ES-I3 (cell line): Measurements from ENCODE around the gene CRYGA.
A peak's percentile ranks its signal among the peaks of the same experiment; 100 is the strongest.
"Not testable (repeated sequence)": the region's sequence is repeated elsewhere in the genome, so short reads cannot be mapped to it uniquely, and the experiment has no call there.

Source experiments
- H3K36me3 ChIP-seq: 2 replicates; pipeline ENCODE4 v1.6.1; 2013; ENCODE audit warnings: mild to moderate bottlenecking, low read length, control low read depth, moderate library complexity; ENCODE audit not compliant: insufficient read depth
- H3K4me1 ChIP-seq: 2 replicates; pipeline ENCODE4 v1.6.1; 2013; ENCODE audit warnings: mild to moderate bottlenecking, control low read depth, low read length; ENCODE audit not compliant: insufficient read depth
- H3K9ac ChIP-seq: 2 replicates; pipeline ENCODE4 v1.6.1; 2013; ENCODE audit warnings: low read depth, mild to moderate bottlenecking, low read length, moderate library complexity
- H3K9me3 ChIP-seq: 2 replicates; pipeline ENCODE4 v1.6.1; 2013; ENCODE audit warnings: mild to moderate bottlenecking, low read length, moderate library complexity; ENCODE audit not compliant: control insufficient read depth, insufficient read depth

CRYGA gene

DNA sequence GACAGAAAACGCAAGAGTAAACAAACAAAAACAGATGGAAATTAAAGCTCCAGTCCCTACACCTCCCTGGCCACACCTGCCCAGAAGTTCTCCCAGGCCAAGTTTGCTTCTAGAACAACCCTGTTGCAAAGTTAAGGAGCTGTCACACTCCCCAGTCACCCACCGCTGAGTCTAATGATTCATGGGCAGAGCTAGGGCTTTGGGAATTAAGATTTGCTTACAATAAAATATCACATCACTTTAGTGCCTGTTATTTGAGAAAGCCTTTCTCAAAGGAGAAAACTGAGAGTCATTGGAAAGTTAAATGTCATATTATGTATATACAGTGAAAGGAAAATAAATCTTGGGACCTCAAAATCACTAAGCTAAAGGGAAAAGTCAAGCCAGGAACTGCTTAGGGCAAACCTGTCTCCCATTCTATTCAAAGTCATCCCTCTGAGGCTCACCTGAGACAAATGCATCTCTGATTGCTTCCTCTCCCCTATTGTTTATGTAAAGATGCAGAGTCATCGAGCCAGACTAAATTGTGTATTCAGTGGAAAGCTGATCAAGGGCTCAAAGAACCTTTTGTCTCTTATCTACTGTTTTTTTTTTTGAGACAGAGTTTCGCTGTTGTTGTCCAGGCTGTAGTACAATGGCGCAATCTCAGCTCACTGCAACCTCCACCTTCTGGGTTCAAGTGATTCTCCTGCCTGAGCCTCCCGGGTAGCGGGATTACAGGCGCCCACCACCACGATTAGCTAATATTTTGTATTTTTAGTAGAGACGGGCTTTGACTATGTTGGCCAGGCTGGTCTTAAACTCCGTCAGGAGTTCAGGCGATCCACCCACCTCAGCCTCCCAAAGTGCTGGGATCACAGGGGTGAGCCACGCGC is 20.2 kb downstream of the CRYGA start:
- Histone ChIP-seq H3K9ac (peak overlapping the region; percentile 9; the same call in 1 of the 2 replicates), H3K9me3 (no peaks in the 10 kb centered on the region; the same call in 1 of the 2 replicates), H3K4me1 (peaks cover 12% of the 10 kb centered on the region), H3K36me3 (no peaks in the 10 kb centered on the region)

DNA sequence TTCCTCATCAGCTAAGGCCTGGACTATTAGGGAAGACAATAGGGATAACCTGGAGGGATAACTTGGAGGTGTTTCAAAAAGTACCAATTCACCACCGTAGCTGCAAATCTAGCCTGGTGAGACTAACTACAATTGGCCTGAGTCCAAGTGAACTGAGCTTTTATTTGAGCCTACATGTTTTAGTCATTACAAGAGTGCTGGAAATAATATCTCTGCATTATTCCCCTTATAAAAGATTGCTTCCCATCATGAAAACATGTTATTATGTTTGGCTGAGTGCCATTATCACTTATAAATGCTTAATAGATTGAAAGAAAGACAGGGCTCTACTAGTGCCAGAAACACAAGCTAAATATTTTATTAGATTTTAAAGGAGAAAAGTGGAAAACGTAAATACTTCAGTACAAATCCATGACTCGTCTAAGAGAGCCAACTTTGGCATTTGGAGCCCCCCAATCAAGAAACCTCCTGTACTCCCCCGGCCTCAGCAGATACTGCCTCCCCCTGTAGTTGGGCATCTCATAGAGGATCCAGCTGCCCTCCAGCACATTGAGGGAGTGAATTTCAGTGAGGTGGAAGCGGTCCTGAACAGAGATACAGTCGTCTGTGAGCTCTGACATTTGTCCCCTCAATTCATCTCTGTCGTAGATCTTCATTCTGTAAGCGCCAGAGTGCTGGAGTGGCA is 21.0 kb downstream of the CRYGA start:
- no peaks in the 10 kb centered on the region for H3K36me3 ChIP-seq
- no peaks in the 10 kb centered on the region; the same call in 1 of the 2 replicates for H3K9me3 ChIP-seq
- peaks cover 12% of the 10 kb centered on the region for H3K4me1 ChIP-seq
- peak overlapping the region; percentile 9; the same call in 1 of the 2 replicates for H3K9ac ChIP-seq

DNA sequence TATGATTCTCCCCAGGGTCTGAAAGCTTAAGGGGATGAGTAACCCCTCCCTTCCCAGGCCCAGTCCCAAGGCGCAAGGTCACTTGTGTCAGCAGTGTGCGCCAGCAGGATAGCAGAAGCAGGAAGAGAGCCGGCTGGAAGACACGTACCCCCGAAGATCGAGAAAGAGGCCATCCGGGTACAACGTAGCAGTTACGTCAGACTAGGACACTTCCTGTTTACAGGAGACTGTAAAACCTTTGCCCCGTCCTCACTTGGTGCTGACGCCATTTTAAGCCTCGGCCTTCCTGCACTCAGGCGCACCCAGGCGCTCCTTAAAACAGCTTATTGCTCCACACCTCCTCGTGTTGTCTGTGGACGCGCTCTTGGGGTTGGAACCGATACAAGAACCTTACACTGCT is 23.9 kb downstream of the CRYGA start:
- Histone ChIP-seq H3K36me3 (no peaks in the 10 kb centered on the region), H3K9ac (no peak overlapping the region), H3K4me1 (peaks cover 12% of the 10 kb centered on the region), H3K9me3 (no peaks in the 10 kb centered on the region; the same call in 1 of the 2 replicates)

DNA sequence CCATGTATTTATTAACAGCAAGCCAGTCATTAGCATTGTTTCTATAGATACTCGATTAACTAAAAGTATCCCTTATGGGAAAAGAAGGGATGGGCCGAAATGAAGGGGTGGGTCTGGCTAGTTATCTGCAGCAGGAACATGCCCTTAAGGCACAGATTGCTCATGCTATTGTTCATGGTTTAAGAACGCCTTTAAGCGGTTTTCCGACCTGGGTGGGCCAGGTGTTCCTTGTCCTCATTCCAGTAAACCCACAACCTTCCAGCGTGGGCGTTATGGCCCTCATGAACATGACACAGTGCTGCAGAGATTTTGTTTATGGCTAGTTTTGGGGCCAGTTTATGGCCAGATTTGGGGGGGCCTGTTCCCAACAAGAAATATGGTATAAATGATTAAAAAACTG is 25.1 kb downstream of the CRYGA start:
- not testable (repeated sequence) for H3K9me3 ChIP-seq, H3K9ac ChIP-seq, H3K36me3 ChIP-seq
- peaks cover 12% of the 10 kb centered on the region for H3K4me1 ChIP-seq

DNA sequence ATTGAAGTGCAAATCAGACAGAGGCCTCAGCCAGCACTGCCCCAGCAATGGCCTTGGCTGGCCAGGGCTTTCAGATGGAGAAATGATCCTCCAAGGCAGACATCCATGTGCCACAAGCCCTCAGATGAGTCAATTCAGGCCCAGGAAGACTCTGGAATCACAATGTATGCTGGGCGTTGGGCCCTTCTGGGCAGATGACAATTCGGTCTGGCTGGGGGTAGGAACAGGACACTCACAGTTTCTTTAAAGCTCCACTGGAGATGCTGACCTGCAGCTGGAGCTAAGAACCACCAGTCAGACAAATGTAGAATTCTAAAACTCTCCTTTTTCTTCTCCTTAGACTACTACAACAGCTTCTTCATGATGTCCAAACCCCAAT is 26.7 kb downstream of the CRYGA start:
- no peaks in the 10 kb centered on the region for H3K36me3 ChIP-seq
- no peak overlapping the region for H3K9ac ChIP-seq
- H3K4me1 ChIP-seq = no peaks in the 10 kb centered on the region
- no peaks in the 10 kb centered on the region; the same call in 1 of the 2 replicates for H3K9me3 ChIP-seq

DNA sequence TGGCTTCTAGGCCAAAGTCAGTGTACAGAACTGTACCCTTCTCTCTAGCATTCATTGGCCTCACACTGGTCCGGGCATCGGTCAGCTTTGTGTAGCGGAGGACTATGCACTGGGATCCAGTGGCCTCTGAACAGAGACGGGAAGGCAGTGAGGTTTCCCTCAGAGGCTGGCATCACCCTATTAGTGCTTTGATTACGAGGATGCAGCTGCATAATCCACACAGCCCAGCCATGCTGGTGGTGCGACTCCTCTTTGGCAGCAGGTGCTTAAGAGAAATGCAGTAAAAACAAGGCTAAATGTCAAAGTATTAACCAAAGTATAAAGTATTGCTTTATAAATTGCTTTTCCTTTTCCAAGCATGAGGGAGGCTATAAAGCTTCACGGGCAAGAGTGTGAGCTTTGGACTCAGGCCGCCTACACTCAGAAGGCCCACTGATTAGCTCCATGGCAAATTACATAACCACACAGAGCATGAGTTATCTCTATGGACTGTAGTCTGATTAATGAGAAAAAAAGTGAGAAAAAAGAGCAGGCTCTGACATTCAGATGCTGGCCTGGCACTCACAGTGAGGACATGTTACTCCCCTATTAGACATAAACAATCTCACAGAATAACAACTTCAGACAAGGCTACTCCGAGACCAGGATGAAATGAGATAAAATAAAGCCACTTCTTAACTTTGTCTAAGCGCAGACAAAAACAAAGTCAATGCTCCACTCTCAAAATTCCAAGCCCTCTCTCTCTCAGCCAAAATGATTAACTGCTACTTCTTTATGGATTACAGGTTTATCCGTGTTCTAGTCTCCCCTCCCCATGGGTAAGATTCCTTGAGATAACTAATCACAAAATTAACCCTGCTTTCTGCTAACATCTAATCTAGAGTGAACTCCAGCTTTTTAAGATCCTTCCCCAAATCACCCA is 27.3 kb downstream of the CRYGA start:
- H3K4me1 ChIP-seq = no peaks in the 10 kb centered on the region
- H3K9ac ChIP-seq = no peak overlapping the region
- H3K36me3 ChIP-seq = no peaks in the 10 kb centered on the region
- no peaks in the 10 kb centered on the region; the same call in 1 of the 2 replicates for H3K9me3 ChIP-seq

DNA sequence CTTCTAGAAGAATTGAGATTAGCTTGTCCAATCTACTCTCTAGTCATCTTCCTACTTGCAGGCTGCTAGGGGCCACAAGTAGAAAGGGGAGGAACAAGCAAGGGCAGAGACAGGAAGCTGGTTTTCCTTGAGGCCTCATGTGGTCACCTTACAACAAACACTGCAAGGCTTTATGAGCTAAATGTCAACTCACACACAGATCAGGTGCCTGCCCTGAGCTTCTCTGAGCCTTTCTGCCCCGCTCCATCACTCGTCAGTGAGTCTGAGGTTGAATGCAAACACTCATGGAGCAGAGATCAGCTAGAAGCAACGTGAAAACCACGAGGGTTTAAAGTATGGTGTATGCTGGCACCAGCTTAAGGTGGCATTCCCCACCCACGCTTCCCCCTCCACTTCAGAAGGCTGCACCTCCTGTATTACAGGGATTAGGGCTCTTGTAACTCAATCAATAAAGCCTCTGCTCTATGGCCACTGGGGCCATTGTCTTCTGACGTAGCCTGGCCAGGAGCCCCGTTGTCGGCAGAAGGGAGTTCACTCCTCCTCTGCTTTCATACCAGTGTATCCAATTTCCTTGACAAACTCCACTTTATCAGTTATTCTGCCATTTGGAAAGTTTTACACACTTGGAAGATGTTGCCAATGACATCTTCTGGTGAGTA is 28.3 kb downstream of the CRYGA start:
- Histone ChIP-seq H3K36me3 (no peaks in the 10 kb centered on the region), H3K9me3 (no peaks in the 10 kb centered on the region; the same call in 1 of the 2 replicates), H3K9ac (no peak overlapping the region), H3K4me1 (no peaks in the 10 kb centered on the region)

DNA sequence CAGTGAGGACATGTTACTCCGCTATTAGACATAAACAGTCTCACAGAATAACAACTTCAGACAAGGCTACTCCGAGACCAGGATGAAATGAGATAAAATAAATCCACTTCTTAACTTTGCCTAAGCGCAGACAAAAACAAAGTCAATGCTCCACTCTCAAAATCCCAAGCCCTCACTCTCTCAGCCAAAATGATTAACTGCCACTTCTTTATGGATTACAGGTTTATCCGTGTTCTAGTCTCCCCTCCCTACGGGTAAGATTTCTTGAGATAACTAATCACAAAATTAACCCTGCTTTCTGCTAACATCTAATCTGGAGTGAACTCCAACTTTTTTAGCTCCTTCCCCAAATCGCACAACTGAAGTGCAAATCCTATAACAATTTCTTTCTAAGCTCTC is 32.7 kb downstream of the CRYGA start:
- H3K9ac ChIP-seq = no peak overlapping the region
- H3K36me3 ChIP-seq = no peaks in the 10 kb centered on the region
- H3K9me3 ChIP-seq = no peaks in the 10 kb centered on the region
- H3K4me1 ChIP-seq = no peaks in the 10 kb centered on the region

DNA sequence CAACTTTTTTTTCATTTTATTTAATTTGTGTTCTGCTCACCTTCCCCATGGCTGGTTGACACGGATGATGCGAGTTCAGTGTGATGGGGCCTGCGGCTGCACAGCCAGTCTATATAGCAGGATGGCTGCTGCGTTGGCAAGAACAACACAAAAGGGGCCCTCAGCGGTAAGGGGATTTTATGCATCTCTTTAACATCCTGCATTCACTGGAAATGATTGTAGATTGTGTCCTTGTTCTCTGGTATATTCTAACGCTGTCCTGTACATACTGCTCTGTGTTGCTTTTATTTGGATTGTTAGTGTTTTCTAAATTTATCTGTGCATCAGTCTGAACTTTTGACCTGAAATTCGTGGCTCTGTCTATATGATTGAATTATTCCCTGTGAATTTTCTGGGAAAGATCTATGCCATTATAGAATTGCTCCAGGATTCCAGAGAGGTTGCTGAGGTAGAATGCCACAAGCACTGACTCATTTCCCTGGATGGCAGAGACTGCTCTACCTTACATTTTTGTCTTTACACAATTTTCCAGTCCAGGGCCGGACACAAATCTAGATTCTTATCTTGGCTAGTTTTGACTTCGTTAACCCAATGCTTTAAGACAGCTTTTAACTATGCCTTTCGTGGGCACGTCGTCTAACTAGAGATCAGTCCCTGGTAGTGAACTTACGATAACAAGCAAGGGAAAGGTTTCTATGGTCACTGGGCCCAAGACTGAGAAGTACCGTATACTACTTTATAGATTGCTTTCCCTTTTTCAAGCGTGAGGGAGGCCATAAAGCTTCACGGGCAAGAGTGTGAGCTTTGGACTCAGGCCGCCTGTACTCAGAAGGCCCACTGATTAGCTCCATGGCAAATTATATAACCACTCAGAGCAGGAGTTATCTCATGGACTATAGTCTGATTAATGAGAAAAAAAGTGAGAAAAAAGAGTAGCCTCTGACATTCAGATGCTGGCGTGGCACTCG is 33.4 kb downstream of the CRYGA start, which contains the start of gene CRYGC:
Gene CRYGC, minus strand, starts transcription at position 85 of the 968 bp plus-strand sequence. Its CDS starts 36 bp downstream, at position 49.
- no peaks in the 10 kb centered on the region for H3K9me3 ChIP-seq
- no peak within 1 kb of the TSS for H3K9ac ChIP-seq
- H3K4me1 ChIP-seq = no peaks in the 10 kb centered on the region
- no peaks in the 10 kb centered on the region for H3K36me3 ChIP-seq

DNA sequence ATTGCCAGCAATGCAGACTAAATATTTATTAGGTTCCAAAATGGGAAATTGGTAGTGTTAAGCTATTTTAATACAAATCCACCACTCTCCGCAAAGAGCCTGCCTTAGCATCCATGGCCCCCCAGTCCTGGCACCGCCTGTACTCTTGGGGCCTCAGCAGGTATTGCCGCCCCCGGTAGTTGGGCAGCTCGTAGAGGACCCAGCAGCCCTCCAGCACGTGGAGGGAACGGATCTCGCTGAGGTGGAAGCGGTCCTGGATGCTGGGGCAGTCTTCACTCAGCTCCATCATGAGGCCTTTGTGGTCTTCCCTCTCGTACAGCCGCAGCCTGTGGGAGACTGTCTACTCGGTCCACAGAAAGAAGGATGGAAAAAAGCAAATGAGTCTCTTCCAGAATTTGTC is 35.3 kb downstream of the CRYGA start:
- Histone ChIP-seq H3K9ac (no peak overlapping the region), H3K36me3 (no peaks in the 10 kb centered on the region)

DNA sequence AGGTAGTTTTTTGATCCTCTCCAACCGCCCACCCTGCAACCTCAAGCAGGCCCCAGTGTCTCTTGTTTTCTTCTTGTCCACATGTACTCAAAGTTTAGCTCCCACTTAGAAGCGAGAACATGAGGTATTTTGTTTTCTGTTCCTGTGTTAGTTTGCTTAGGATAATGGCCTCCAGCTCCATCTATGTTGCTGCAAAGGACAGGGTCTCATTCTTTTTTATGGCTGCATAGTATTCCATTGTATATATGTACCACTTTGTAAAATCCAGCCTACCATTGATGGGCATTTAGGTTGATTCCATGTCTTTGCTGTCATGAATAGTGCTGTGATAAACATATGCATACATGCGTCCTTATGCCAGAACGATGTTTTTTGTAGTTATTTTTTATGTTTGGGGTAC is 36.3 kb downstream of the CRYGA start:
- Histone ChIP-seq H3K36me3 (no peaks in the 10 kb centered on the region), H3K4me1 (no peaks in the 10 kb centered on the region), H3K9ac (no peak overlapping the region), H3K9me3 (no peaks in the 10 kb centered on the region)

More for the DNA sequence above, 35.3 kb downstream of the CRYGA start:
- no peaks in the 10 kb centered on the region for H3K9me3 ChIP-seq
- no peaks in the 10 kb centered on the region for H3K4me1 ChIP-seq

DNA sequence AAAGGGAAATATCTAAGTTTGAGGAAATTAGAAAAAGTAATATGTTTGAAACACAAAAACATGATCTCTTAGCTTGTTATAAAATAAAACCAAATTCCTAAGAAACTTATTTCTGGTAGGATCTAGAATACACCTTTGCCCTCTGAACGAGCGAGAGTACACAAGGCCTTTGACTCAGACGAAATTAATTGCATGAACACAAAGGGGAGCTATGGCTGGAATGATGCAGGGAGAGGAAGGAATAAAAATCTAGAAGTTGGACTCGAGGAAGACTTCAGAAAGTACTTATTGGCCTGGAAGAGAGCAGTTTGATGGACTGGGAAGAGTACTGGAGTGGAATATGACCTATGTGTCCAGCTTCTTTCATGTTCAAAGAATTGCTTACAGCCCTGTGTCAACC is 38.1 kb downstream of the CRYGA start:
- Histone ChIP-seq H3K36me3 (no peaks in the 10 kb centered on the region), H3K9me3 (no peaks in the 10 kb centered on the region), H3K4me1 (no peaks in the 10 kb centered on the region), H3K9ac (no peak overlapping the region)
